OCI-LY3 (cell line): ENCODE data around the gene EPM2A.

Experiments
- H2AFZ ChIP-seq: fragments of 200-600, 300-600 bp; shearing (Covaris generic); 2 replicates; pipeline ENCODE4 v1.6.0; 2014; ENCODE audit warnings: antibody characterized with exemption, low read depth, low read length
- H3K27ac ChIP-seq: fragments of 200-600, 300-600 bp; sonication (generic); 2 replicates; pipeline ENCODE4 v1.5.1; 2014; ENCODE audit warnings: mild to moderate bottlenecking, low read length, moderate library complexity, mixed read lengths
- H3K27me3 ChIP-seq: fragments of 200-600, 300-600 bp; sonication (generic); 2 replicates; pipeline ENCODE4 v1.6.1; 2014; ENCODE audit warnings: low read depth, low read length, mixed read lengths
- H3K36me3 ChIP-seq: fragments of 200-600, 300-600 bp; sonication (generic); replicated peaks from 2 replicates; pipeline ENCODE3; 2014; ENCODE audit warnings: low read depth, low read length, mixed read lengths
- H3K4me1 ChIP-seq: fragments of 300-600, 200-600 bp; sonication (generic); 2 replicates; pipeline ENCODE4 v1.6.1; 2014; ENCODE audit warnings: low read length, mixed read lengths
- H3K4me2 ChIP-seq: fragments of 200-600, 300-600 bp; sonication (generic); 2 replicates; pipeline ENCODE4 v1.6.1; 2014; ENCODE audit warnings: low read length, mixed read lengths
- H3K4me3 ChIP-seq: fragments of 300-600, 200-600 bp; sonication (generic); 2 replicates; pipeline ENCODE4 v1.5.1; 2014; ENCODE audit warnings: antibody characterized with exemption, mild to moderate bottlenecking, low read length, moderate library complexity
- H3K79me2 ChIP-seq: fragments of 300-600, 200-600 bp; shearing (Covaris generic); 2 replicates; pipeline ENCODE4 v1.6.1; 2014; ENCODE audit warnings: mild to moderate bottlenecking, low read length, mixed read lengths
- H3K9ac ChIP-seq: fragments of 300-600, 200-600 bp; shearing (Covaris generic); 2 replicates; pipeline ENCODE4 v1.6.0; 2014; ENCODE audit warnings: mild to moderate bottlenecking, low read length, moderate library complexity
- H3K9me3 ChIP-seq: fragments of 200-600, 300-600 bp; shearing (Covaris generic); 2 replicates; pipeline ENCODE4 v1.6.1; 2014; ENCODE audit warnings: low read length, mixed read lengths; ENCODE audit not compliant: insufficient read depth
- H4K20me1 ChIP-seq: fragments of 200-600, 300-600 bp; sonication (generic); 2 replicates; pipeline ENCODE4 v1.6.1; 2016; ENCODE audit warnings: low read length, mixed read lengths; ENCODE audit not compliant: insufficient read depth
- CTCF ChIP-seq: fragments of 200-600, 300-600 bp; sonication (generic); IDR thresholded peaks from 2 replicates; pipeline ENCODE4 v1.5.1; 2014; ENCODE audit warnings: antibody characterized with exemption, low read length, low read depth
- EZH2phosphoT487 ChIP-seq: fragments of 200-600 bp; shearing (Covaris generic); IDR thresholded peaks from 2 replicates; pipeline ENCODE4 v1.6.1; 2018; ENCODE audit warnings: antibody characterized with exemption, mixed run types, low read depth

The EPM2A gene

GRCh38 chr6:145738265-145738664 is 2.9 kb upstream of the EPM2A start:
- no peak overlapping the region for H3K4me2 ChIP-seq
- H3K9ac ChIP-seq = no peak overlapping the region
- H3K27ac ChIP-seq = no peak overlapping the region
- H3K4me3 ChIP-seq = no peak overlapping the region
- H3K9me3 ChIP-seq = no peaks in the 10 kb centered on the region
- no peak for TF ChIP-seq EZH2phosphoT487
- TF ChIP-seq CTCF = no peak
- no peaks in the 10 kb centered on the region for H3K36me3 ChIP-seq
- no peaks in the 10 kb centered on the region for H3K27me3 ChIP-seq
- H4K20me1 ChIP-seq = no peaks in the 10 kb centered on the region
- peaks cover 13% of the 10 kb centered on the region for H3K4me1 ChIP-seq
- no peak overlapping the region for H2AFZ ChIP-seq
- peaks cover 6% of the 10 kb centered on the region; the same call in 1 of the 2 replicates for H3K79me2 ChIP-seq

DNA sequence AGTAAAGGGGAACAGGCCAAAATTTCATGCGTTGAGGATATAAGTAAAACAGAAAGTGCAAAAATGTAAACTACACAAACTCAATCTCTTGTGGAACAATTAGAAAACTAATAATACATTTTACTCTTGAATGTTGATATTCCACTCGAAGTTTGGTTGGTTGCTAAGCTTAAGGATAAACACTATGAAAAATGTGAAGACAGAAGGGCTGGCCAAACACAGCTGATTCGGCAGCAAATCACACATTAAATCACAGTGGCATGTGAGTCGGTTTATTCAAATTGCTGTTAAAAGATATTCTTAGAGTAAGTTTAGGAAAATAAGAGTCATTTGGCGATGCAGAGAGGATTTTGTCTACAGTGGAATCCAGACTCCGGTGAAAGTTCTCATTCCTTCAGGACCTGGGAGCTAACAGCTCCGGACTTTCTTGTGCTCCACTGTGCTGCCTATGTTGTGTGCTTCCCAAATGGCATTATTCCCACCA is 1.4 kb upstream of the EPM2A start:
- TF ChIP-seq CTCF = no peak
- no peak for TF ChIP-seq EZH2phosphoT487
- H3K9me3 ChIP-seq = no peaks in the 10 kb centered on the region
- peak overlapping the region; percentile 89; the same call in 1 of the 2 replicates for H3K27ac ChIP-seq
- H3K36me3 ChIP-seq = no peaks in the 10 kb centered on the region
- H3K9ac ChIP-seq = peak overlapping the region; percentile 96
- no peaks in the 10 kb centered on the region for H4K20me1 ChIP-seq
- H2AFZ ChIP-seq = peak overlapping the region; percentile 74; the same call in 1 of the 2 replicates
- H3K79me2 ChIP-seq = peaks cover 6% of the 10 kb centered on the region; the same call in 1 of the 2 replicates
- peak overlapping the region; percentile 86 for H3K4me2 ChIP-seq
- peaks cover 13% of the 10 kb centered on the region for H3K4me1 ChIP-seq
- H3K4me3 ChIP-seq = peak overlapping the region; percentile 92
- no peaks in the 10 kb centered on the region for H3K27me3 ChIP-seq

GRCh38 chr6:145734486-145735355 is 599 bp downstream of the EPM2A start:
- H3K79me2 ChIP-seq = peaks cover 10% of the 10 kb centered on the region; the same call in 1 of the 2 replicates
- H3K36me3 ChIP-seq = peaks cover 10% of the 10 kb centered on the region
- peak overlapping the region; percentile 89 for H3K27ac ChIP-seq
- H3K4me3 ChIP-seq = peak overlapping the region; percentile 92
- no peaks in the 10 kb centered on the region for H3K27me3 ChIP-seq
- TF ChIP-seq EZH2phosphoT487 = no peak
- TF ChIP-seq CTCF = no peak
- H3K9ac ChIP-seq = peak overlapping the region; percentile 96
- no peaks in the 10 kb centered on the region for H4K20me1 ChIP-seq
- H2AFZ ChIP-seq = peak overlapping the region; percentile 63
- H3K9me3 ChIP-seq = no peaks in the 10 kb centered on the region
- H3K4me2 ChIP-seq = peak overlapping the region; percentile 85
- peaks cover 13% of the 10 kb centered on the region for H3K4me1 ChIP-seq

GRCh38 chr6:145733810-145734209 is 1.5 kb downstream of the EPM2A start:
- peak overlapping the region; percentile 85 for H3K4me2 ChIP-seq
- no peak overlapping the region for H2AFZ ChIP-seq
- no peaks in the 10 kb centered on the region for H4K20me1 ChIP-seq
- TF ChIP-seq CTCF = no peak
- no peak for TF ChIP-seq EZH2phosphoT487
- peak overlapping the region; percentile 92 for H3K4me3 ChIP-seq
- peak overlapping the region; percentile 96 for H3K9ac ChIP-seq
- H3K27ac ChIP-seq = no peak overlapping the region
- no peaks in the 10 kb centered on the region for H3K27me3 ChIP-seq
- no peaks in the 10 kb centered on the region for H3K9me3 ChIP-seq
- H3K36me3 ChIP-seq = peaks cover 15% of the 10 kb centered on the region
- H3K79me2 ChIP-seq = peaks cover 10% of the 10 kb centered on the region; the same call in 1 of the 2 replicates
- H3K4me1 ChIP-seq = peaks cover 13% of the 10 kb centered on the region
